Measurements from ENCODE around the gene INSC. TPM values are rescaled to one million over a fixed set of nuclear protein-coding genes. Genes with fewer than 3 reads are reported as not detected.
A peak's percentile ranks its signal among the peaks of the same experiment; 100 is the strongest.

INSC gene
- polyA plus RNA-seq, 4 donors, result 0.50 to 0.86 (median 0.76) TPM

GRCh38 chr11:15212876-15213275 is 98.2 kb downstream of the INSC start:
- no peak for DNase-seq (ENCODE audit: low read depth in 4 of 4, low spot score in 3 of 4)

DNA sequence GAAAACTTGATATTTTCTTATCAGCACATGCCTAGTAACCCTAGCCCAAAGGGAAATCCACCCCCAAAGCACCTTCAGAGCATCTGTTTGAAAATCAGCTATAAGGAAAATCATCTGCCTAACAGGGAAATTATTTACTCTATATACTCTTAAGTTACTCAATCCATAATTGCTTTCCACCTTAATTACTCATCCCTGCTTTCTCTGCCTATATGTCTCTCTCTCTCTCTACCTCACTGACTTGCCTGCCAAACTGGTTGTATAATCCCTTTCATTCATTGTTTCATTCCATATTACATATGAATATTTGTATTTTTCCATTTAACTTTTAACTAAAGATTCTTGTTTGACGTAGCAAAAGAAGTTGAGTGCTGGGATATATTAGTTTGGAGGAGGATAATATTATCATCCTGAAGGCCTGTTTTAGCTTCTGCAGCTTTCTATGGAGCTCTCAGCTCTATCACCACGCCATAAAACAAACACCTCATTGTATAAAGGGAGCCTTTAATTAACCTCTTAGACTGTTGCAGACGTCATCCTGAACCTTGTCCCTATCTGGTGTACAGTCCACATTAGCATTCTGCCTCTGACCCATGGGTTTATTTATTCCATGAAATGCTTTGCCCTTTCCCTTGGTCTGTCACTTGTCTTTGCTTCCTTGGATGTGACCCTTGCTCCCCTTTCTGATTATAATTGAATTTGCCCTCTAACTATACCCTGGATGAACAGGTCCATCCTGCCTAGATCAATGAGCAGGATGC is 98.9 kb downstream of the INSC start:
- no peak for DNase-seq (ENCODE audit: low read depth in 4 of 4, low spot score in 3 of 4)

GRCh38 chr11:15215005-15215404 is 100.3 kb downstream of the INSC start:
- no peak for DNase-seq (ENCODE audit: low read depth in 4 of 4, low spot score in 3 of 4)

GRCh38 chr11:15216678-15217077 is 102.0 kb downstream of the INSC start:
- no peak for DNase-seq (ENCODE audit: low read depth in 4 of 4, low spot score in 3 of 4)

GRCh38 chr11:15217416-15217815 is 102.7 kb downstream of the INSC start:
- no peak for DNase-seq (ENCODE audit: low read depth in 4 of 4, low spot score in 3 of 4)

DNA sequence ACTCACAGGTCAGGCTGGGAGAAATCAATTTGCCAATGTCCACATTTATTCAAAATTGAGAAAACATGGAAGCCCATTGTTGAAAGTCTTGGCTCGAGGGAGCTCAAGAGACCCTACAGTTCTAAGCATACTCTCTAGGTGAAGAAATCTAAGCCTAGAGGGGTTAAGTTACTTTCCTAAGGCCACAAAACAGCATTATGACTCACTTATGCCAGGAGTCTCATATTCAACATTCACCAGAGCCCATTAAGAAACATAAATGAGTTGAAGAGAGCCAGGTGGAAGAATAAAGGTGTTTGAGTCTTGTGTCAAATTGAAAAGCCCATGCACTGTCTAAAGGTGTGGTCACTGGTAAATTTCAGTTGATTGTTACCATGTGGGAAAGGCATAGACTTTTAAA is 108.1 kb downstream of the INSC start:
- DNase-seq (ENCODE audit: low read depth in 4 of 4, low spot score in 3 of 4), result no peak

DNA sequence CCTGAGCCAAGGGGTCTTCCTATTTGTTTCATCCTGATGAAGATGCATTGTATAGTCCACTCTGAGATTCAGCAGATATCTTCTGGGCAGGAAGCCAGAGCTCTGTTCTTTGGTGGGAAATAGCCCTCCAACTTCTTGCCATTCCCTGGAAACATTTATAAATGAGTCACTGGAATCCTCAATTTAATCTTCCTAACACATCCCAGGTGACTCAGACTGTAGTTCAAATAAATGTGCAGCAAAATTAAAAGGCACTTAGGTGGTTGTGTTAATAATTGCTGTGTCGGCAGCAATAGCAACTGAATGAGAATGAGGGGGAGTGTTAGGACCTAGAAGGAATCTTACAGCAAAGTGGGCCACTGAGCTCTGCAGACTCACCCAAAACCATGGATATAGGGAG is 108.6 kb downstream of the INSC start:
- no peak for DNase-seq (ENCODE audit: low read depth in 4 of 4, low spot score in 3 of 4)

- DNase-seq (ENCODE audit: low read depth in 4 of 4, low spot score in 3 of 4), result no peak
Measured at GRCh38 chr11:15224466-15224865, 109.7 kb downstream of the INSC start.

DNA sequence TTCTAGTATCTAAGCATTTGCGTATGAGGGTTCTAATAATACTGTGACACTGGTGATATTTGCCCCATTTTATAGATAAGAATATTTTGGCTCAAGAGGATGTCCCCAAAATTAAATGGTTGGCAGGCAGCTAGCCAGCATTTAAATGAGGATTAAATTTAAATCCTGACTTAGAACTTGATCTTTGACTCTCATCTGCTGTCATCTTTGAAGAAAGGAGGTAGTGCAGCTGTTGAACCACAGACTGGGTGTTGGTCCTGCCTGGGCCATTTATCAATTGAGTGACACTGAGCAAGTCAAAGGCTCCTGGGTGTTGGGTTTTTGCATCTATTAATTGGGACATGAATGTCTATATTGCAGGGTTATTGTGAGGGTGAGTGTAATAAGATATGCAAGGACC is 112.3 kb downstream of the INSC start:
- no peak for DNase-seq (ENCODE audit: low read depth in 4 of 4, low spot score in 3 of 4)

DNA sequence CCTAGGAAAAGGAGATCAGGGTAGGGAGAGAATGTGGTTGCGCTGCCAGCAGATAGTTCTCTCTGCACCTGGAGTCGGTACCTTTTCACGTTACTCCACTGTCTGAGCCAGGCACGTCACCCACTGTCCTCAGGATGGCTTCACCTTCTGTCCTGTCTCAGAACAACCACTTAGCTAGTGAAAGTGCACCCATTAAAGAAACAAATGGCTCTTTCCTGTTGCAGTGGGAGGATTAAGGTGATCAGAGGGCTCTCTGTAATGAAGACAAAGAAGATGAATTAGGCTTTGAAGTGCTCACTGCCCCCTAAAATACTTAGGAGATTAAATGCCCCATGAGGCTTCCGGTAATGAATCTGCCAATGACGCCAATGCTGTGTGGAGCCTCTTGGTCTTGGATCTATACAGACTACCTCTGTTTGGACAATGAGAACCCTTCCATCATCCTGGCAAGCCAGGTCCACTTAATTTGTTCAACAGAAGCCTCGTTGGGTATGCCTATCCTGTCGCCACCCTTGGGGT is 113.7 kb downstream of the INSC start:
- no peak for DNase-seq (ENCODE audit: low read depth in 4 of 4, low spot score in 3 of 4)

- DNase-seq (ENCODE audit: low read depth in 4 of 4, low spot score in 3 of 4), result no peak
Measured at GRCh38 chr11:15229069-15229468, 114.3 kb downstream of the INSC start.

- DNase-seq (ENCODE audit: low read depth in 4 of 4, low spot score in 3 of 4), result no peak
Measured at GRCh38 chr11:15232496-15232895, 117.8 kb downstream of the INSC start.

DNA sequence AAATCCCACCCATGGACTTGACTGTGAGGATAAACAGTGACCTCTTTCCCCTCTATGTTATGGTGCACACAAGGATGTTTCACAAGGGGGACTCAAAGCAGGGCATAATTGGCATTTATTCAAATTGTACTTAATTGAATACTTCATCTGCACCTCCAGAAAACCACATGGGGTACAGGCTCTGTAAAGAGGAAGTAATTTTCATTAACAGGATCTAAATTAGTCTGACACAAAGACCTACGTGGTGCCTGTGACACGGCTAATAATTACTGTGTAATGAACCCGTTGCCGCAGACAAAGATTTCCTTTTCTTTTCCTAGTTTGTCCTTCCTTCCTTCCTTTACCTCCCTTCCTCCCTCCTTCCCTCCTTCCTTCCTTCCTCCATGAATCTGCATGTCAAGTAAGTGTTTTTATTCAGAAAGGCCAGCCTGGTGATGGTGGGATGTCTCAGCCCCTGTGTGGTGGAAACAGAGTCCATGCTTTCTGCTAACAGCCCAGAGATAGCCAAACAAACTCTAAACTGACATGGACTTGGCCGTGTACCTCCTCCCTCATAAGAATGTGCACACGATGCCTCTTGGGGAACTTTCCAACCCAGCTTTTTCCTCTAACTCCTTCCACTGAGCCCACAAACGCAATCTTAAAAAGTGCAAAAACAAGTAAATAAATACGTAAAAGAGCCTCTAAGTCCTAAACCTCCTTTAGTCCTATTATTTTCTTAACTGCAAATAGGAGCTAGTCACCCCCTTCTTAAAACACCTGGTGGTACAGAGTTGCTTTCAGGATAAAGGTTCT is 118.8 kb downstream of the INSC start:
- no peak for DNase-seq (ENCODE audit: low read depth in 4 of 4, low spot score in 3 of 4)

GRCh38 chr11:15234796-15235195 is 120.1 kb downstream of the INSC start:
- no peak for DNase-seq (ENCODE audit: low read depth in 4 of 4, low spot score in 3 of 4)

DNA sequence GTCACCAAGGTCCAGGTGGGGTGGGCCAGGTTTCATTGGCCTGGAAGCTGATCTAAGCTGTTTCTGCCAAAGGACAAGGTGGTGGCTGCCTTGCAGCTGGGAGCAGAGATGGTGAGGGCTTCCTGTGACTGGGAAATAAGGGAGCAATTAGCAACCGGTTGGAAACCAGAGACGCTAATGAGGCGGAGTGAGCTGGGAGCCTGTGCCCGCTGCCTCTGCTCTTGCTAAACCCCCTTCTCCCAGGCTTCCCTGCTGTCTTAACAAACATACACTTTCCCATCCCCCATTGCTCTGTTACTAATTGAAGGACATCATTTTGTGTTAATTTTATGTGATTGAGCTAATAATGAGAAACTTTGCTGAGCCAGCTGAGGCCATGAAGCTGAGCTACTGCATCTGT is 121.8 kb downstream of the INSC start:
- DNase-seq (ENCODE audit: low read depth in 4 of 4, low spot score in 3 of 4), result no peak

DNA sequence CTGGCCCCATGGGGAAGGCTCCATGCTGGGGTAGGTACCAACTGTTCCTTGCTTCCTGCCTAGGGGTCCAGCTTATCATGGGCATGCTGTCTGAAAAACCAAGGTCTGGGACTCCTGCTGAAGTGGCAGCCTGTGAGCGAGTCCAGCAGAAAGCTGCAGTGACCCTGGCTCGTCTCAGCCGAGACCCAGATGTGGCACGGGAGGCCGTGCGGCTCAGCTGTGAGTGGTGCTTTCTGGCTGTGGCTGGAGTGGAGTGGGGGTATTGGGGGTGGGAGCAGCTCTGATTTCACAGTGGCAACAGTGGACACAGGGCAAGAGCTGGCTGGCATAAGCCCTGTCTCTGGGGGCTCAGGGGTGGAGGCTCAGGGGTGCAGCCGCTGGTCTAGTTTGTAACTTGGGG is 124.1 kb downstream of the INSC start:
- DNase-seq (ENCODE audit: low read depth in 4 of 4, low spot score in 3 of 4), result no peak

DNA sequence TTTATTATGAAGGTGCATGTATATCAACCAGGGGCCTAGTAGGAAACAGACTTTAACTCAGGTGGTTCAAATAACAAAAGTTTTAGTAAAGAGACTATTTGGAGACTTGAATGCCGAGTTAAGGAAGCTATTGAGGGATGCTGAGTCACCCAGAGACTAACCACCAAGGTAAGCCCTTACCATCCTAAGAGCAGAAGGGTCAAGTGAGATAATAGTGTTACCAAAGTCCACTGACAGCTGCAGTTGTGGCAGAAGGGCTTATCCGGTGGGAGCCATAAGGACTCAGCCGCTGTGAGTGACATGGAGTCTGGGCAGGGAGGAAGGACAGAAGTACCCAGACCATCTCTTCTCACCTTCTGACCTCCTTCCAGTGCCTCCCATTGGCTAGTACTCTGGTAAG is 134.0 kb downstream of the INSC start:
- DNase-seq (ENCODE audit: low read depth in 4 of 4, low spot score in 3 of 4), result no peak

- DNase-seq (ENCODE audit: low read depth in 4 of 4, low spot score in 3 of 4), result peak; percentile 20 to 51 (median 32)
Measured at GRCh38 chr11:15258433-15259165, 143.9 kb downstream of the INSC start.

- no peak for DNase-seq (ENCODE audit: low read depth in 4 of 4, low spot score in 3 of 4)
Measured at GRCh38 chr11:15266999-15267398, 152.3 kb downstream of the INSC start.

- no peak for DNase-seq (ENCODE audit: low read depth in 4 of 4, low spot score in 3 of 4)
Measured at GRCh38 chr11:15268598-15268997, 153.9 kb downstream of the INSC start.

- DNase-seq (ENCODE audit: low read depth in 4 of 4, low spot score in 3 of 4), result no peak
Measured at GRCh38 chr11:15275141-15275540, 160.4 kb downstream of the INSC start.
